ENCODE results near the gene BAHCC1.

The BAHCC1 gene

GRCh38 chr17:81387100-81388090, 7.9 kb upstream of the BAHCC1 start:
- WGBS, 2 experiments (ENCODE audit: insufficient coverage in 2 of 2): 2 to 4% methylated on average over 71 to 82 of the region's 96 CpGs
- Histone ChIP-seq H3K9me3 (ENCODE audit: control insufficient read depth, low read length) (no peaks in the 10 kb centered on the region), H3K27ac (ENCODE audit: low read depth, low read length, severe bottlenecking) (peak overlapping the region; percentile 86), H3K4me3 (ENCODE audit: extremely low read depth, insufficient read depth, low read length, poor library complexity, severe bottlenecking) (peak overlapping the region; percentile 46), H3K36me3 (ENCODE audit: control insufficient read depth, insufficient read depth, low read length) (peaks cover 7% of the 10 kb centered on the region), H3K4me1 (ENCODE audit: control insufficient read depth, insufficient read depth, low read length, poor library complexity, severe bottlenecking) (peaks cover 53% of the 10 kb centered on the region)

GRCh38 chr17:81388091-81388611, 7.1 kb upstream of the BAHCC1 start:
- H3K9me3 ChIP-seq (ENCODE audit: control insufficient read depth, low read length): no peaks in the 10 kb centered on the region
- 61 to 62% methylated on average over 12 to 14 of the region's 14 CpGs for whole genome bisulfite sequencing, 2 experiments (ENCODE audit: insufficient coverage in 2 of 2)
- peaks cover 8% of the 10 kb centered on the region for H3K36me3 ChIP-seq (ENCODE audit: control insufficient read depth, insufficient read depth, low read length)
- H3K4me1 ChIP-seq (ENCODE audit: control insufficient read depth, insufficient read depth, low read length, poor library complexity, severe bottlenecking): peaks cover 55% of the 10 kb centered on the region
- H3K4me3 ChIP-seq (ENCODE audit: extremely low read depth, insufficient read depth, low read length, poor library complexity, severe bottlenecking): peak overlapping the region; percentile 46
- H3K27ac ChIP-seq (ENCODE audit: low read depth, low read length, severe bottlenecking): peak overlapping the region; percentile 86

GRCh38 chr17:81388612-81389367, 6.5 kb upstream of the BAHCC1 start:
- no peaks in the 10 kb centered on the region for H3K9me3 ChIP-seq (ENCODE audit: control insufficient read depth, low read length)
- H3K36me3 ChIP-seq (ENCODE audit: control insufficient read depth, insufficient read depth, low read length): peaks cover 8% of the 10 kb centered on the region
- H3K4me1 ChIP-seq (ENCODE audit: control insufficient read depth, insufficient read depth, low read length, poor library complexity, severe bottlenecking): peaks cover 55% of the 10 kb centered on the region
- no peak overlapping the region for H3K4me3 ChIP-seq (ENCODE audit: extremely low read depth, insufficient read depth, low read length, poor library complexity, severe bottlenecking)
- peak overlapping the region; percentile 62 for H3K27ac ChIP-seq (ENCODE audit: low read depth, low read length, severe bottlenecking)
- 38 to 40% methylated on average over 13 of the region's 19 CpGs for WGBS, 2 experiments (ENCODE audit: insufficient coverage in 2 of 2)

GRCh38 chr17:81389585-81389984, 5.7 kb upstream of the BAHCC1 start:
- no peak overlapping the region for H3K4me3 ChIP-seq (ENCODE audit: extremely low read depth, insufficient read depth, low read length, poor library complexity, severe bottlenecking)
- peak overlapping the region; percentile 62 for H3K27ac ChIP-seq (ENCODE audit: low read depth, low read length, severe bottlenecking)

GRCh38 chr17:81390029-81390872, 5.0 kb upstream of the BAHCC1 start:
- peak overlapping the region; percentile 2 for H3K4me3 ChIP-seq (ENCODE audit: extremely low read depth, insufficient read depth, low read length, poor library complexity, severe bottlenecking)
- peaks cover 8% of the 10 kb centered on the region for H3K36me3 ChIP-seq (ENCODE audit: control insufficient read depth, insufficient read depth, low read length)
- no peaks in the 10 kb centered on the region for H3K9me3 ChIP-seq (ENCODE audit: control insufficient read depth, low read length)
- peak overlapping the region; percentile 62 for H3K27ac ChIP-seq (ENCODE audit: low read depth, low read length, severe bottlenecking)
- peaks cover 64% of the 10 kb centered on the region for H3K4me1 ChIP-seq (ENCODE audit: control insufficient read depth, insufficient read depth, low read length, poor library complexity, severe bottlenecking)
- 42 to 45% methylated on average over 7 to 9 of the region's 17 CpGs for WGBS, 2 experiments (ENCODE audit: insufficient coverage in 2 of 2)

More at GRCh38 chr17:81389585-81389984, 5.7 kb upstream of the BAHCC1 start:
- no peaks in the 10 kb centered on the region for H3K9me3 ChIP-seq (ENCODE audit: control insufficient read depth, low read length)
- WGBS, 2 experiments (ENCODE audit: insufficient coverage in 2 of 2): 47 to 57% methylated on average over 4 to 9 of the region's 10 CpGs
- peaks cover 8% of the 10 kb centered on the region for H3K36me3 ChIP-seq (ENCODE audit: control insufficient read depth, insufficient read depth, low read length)
- H3K4me1 ChIP-seq (ENCODE audit: control insufficient read depth, insufficient read depth, low read length, poor library complexity, severe bottlenecking): peaks cover 60% of the 10 kb centered on the region

- peaks cover 61% of the 10 kb centered on the region for H3K4me1 ChIP-seq (ENCODE audit: control insufficient read depth, insufficient read depth, low read length, poor library complexity, severe bottlenecking)
- 71 to 77% methylated on average over 2 to 8 of the region's 13 CpGs for WGBS, 2 experiments (ENCODE audit: insufficient coverage in 2 of 2)
- H3K4me3 ChIP-seq (ENCODE audit: extremely low read depth, insufficient read depth, low read length, poor library complexity, severe bottlenecking): no peak overlapping the region
- H3K27ac ChIP-seq (ENCODE audit: low read depth, low read length, severe bottlenecking): no peak overlapping the region
- no peaks in the 10 kb centered on the region for H3K9me3 ChIP-seq (ENCODE audit: control insufficient read depth, low read length)
- peaks cover 8% of the 10 kb centered on the region for H3K36me3 ChIP-seq (ENCODE audit: control insufficient read depth, insufficient read depth, low read length)
These were observed 4.4 kb upstream of the BAHCC1 start for GRCh38 chr17:81390873-81391255.

GRCh38 chr17:81391293-81391935, 3.8 kb upstream of the BAHCC1 start:
- H3K4me3 ChIP-seq (ENCODE audit: extremely low read depth, insufficient read depth, low read length, poor library complexity, severe bottlenecking): peak overlapping the region; percentile 63
- no peaks in the 10 kb centered on the region for H3K9me3 ChIP-seq (ENCODE audit: control insufficient read depth, low read length)
- H3K27ac ChIP-seq (ENCODE audit: low read depth, low read length, severe bottlenecking): no peak overlapping the region

GRCh38 chr17:81391936-81392908, 3.0 kb upstream of the BAHCC1 start:
- Histone ChIP-seq H3K4me3 (ENCODE audit: extremely low read depth, insufficient read depth, low read length, poor library complexity, severe bottlenecking) (peak overlapping the region; percentile 63), H3K27ac (ENCODE audit: low read depth, low read length, severe bottlenecking) (peak overlapping the region; percentile 33), H3K9me3 (ENCODE audit: control insufficient read depth, low read length) (no peaks in the 10 kb centered on the region), H3K36me3 (ENCODE audit: control insufficient read depth, insufficient read depth, low read length) (peaks cover 8% of the 10 kb centered on the region), H3K4me1 (ENCODE audit: control insufficient read depth, insufficient read depth, low read length, poor library complexity, severe bottlenecking) (peaks cover 55% of the 10 kb centered on the region)
- 47 to 50% methylated on average over 19 to 24 of the region's 34 CpGs for WGBS, 2 experiments (ENCODE audit: insufficient coverage in 2 of 2)

More at GRCh38 chr17:81391293-81391935, 3.8 kb upstream of the BAHCC1 start:
- H3K36me3 ChIP-seq (ENCODE audit: control insufficient read depth, insufficient read depth, low read length): peaks cover 8% of the 10 kb centered on the region
- WGBS, 2 experiments (ENCODE audit: insufficient coverage in 2 of 2): 81 to 84% methylated on average over 10 of the region's 10 CpGs
- peaks cover 58% of the 10 kb centered on the region for H3K4me1 ChIP-seq (ENCODE audit: control insufficient read depth, insufficient read depth, low read length, poor library complexity, severe bottlenecking)
